ENCODE data around the gene VAC14.

- TF ChIP-seq CTCF (IDR thresholded peaks at IDR 0.05) = no peak
- no peak for TF ChIP-seq POLR2A (IDR thresholded peaks at IDR 0.05)
Observed at GRCh38 chr16:70726892-70727361, 74.0 kb downstream of the VAC14 start.

Measured in Peyer's patch (tissue), 4 donors.